A673 (cell line): ENCODE measurements around the gene COPE.

Experiments
- CTCF ChIP-seq: fragments of 300-800, 200-600 bp; sonication (generic); conservative IDR thresholded peaks from 2 replicates; pipeline ENCODE4 v1.5.1; 2017; ENCODE audit warnings: low read depth, mild to moderate bottlenecking, antibody characterized with exemption, low read length, moderate library complexity, mixed read lengths
- EZH2 ChIP-seq: fragments of 200-600 bp; sonication (generic); IDR thresholded peaks from 2 replicates; pipeline ENCODE4 v1.6.1; 2017; ENCODE audit warnings: borderline replicate concordance, low read depth, mild to moderate bottlenecking, mixed read lengths, antibody characterized with exemption, low read length; ENCODE audit not compliant: poor library complexity, severe bottlenecking

GRCh38 chr19:18857223-18857622 lies 62.0 kb downstream of the COPE start:
- TF ChIP-seq CTCF: no peak
- TF ChIP-seq EZH2: no peak
